ENCODE results near the gene USP1.

The USP1 gene

DNA sequence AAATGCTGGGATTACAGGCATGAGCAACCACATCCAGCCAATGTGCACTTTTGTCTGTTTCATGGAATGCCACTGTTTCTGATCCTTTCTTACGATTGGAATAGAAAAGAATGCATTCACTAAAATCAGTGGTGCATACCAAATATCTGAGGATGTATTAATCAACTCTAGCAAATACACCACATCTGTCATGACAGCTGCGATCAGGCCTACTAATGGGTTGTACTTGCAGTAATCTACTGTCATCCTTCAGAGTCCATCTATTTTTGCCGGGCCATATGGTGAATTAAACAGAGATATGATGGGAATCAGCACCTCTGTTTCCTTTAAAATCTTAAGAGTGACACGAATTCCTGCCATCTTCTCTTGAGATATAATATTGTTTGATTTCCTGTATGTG is 8.5 kb upstream of the USP1 start:
- DNase-seq: no peak

DNA sequence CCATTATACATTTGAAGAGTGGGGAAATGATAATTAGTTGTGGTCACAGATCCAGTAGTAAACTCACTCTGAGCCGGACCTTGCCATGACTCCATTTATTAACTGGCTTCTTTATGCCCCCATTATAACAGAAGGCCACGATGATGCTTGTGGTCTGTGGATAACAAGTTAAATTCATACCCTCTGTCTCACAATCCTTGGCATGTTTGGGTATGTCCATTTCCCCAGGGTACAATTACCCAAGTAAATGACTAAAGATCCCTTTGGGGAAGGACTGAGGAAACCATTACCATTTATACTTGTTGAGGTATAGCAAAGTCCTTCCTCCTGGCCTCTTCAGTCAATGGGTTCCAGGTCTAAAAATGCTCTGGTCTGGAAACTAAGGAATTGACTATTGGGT is 7.3 kb upstream of the USP1 start:
- no peak for DNase-seq

DNA sequence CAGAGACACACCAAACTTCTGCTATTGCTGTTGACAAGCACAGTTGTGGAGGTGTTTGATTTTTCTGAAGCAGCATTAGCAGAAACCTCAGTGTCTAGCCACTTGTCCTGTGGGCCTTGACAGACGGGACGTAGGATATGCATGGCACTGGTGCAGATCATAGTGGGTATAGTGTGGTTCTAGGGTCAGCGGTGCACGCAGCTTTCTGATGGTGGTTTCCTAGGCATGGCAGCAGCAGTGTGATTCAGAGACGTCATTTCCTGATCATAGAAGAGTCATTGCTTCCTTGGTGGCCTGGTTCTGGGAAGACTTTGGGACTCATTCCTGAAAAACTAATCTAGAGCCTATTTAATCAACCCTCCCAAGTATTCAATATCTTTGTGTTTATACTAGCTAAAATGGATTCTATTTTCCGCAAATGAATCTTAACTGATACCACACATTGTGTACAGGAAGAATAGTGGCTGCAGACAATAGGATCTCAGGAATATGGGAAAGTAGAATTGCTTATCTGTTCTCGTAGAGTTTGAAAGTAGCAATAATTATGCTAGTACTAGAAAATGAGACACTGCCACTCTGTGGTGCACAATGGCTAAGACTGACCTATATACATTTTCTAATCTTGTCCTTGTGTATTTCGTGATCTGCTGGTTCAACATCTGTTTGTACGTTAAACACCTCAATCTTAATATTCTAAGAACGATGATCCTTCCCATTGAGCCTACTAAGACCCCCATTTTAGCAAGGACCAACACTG is 2.8 kb upstream of the USP1 start:
- DNase-seq: no peak

DNA sequence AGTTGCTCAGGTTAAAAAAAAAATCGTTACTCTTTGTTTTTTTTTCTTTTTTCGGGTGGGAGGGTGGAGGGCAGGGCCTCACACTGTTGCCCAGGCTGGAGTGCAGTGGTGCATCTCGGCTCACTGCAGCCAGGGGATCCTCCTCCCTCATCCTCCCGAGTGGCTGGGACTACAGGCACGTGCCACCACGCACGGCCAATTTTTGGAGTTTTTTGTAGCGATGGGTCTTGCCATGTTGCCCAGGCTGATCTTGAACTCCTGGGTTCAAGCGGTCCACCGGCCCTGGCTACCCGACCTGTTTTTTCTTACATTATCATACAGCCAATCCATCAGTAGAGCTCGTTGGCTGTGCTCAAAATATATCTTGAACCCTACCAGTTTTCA is 2.2 kb upstream of the USP1 start:
- DNase-seq: no peak

DNA sequence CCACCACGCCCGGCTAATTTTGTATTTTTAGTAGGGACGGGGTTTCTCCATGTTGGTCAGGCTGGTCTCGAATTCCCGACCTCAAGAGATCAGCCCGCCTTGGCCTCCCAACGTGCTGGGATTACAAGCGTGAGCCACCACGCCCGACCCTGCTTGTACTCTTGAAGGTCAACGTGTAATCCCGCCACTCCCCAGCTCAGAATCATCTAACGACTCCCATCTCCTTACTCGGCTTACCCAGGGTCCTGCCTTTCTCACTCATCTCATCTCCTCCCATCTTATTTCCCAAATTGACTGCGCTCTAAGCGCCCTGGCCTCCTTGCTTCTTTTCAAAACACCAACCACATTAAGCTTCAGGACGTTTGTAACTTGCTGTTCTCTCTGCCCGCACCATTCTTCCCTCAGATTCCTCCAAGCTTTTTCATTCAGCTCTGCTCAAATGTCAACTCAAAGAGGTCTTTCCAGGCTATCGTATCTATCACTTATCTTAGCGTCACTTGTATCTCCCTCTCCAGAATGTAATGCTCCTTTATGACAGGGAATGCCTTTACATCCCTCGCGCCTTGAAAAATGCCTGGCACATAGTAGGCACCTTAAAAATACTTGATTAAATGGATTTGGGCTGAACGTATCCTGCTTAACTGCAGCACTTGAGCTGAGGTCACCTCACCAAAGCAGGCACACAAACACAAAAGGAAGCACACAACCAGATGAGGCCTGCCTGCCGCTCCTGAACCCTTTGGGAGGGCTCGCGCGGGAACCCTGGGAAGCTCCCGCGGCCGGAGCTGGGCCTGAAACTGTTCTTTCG is 1.4 kb upstream of the USP1 start:
- no peak for DNase-seq

DNA sequence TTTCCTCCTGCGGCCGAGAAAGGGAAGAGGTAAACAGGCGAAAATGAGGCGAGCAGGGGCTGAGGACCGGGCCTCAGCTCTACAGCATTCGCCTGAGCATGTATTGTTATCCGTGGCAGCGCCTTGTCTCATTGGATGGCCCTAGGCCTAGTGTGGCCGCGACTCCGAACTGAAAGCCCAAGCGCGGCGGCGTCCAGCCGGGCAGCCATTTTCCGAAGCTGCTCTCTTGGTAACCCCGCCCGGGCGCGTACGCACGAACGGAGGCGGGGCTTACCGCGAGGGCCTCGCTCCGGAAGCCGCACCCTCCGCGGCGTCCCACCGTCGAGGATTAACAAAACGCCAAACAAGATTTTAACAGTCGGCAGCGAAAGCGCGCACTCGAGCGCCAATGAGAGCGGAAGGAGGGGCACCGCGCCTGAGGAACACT is 797 bp upstream of the USP1 start:
- DNase-seq: no peak

DNA sequence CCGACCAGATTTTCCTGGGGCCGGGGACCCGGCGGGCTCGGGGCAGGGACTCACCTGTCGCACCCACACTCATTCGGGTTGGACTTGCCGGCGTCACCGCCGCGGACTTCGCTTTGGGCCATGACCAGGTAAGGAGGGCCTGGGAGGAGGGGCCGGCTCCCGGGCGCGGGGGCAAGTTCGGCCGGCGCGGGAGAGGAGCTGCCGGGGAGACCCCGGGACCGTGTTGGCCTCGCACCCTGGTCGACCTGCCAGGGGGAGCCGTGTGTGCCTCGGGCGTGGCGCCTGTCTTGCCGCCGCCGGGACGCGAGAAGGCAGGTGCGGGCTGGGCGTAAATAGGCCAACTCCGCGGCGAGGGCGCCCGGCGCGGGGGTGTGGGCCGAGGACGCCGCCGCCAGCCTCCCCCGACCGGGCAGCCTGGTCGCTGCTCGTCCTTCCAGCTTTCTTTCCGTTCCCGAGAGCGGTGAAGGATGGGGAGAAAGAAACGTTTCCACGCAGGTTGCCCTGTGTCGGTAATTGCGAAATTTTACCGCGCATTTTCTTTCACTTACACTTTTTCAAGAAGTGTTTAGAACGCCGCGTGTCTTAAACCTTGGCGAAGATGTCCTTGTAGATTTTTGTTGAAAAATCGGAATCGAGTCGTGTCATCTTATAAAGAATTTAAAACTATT is 558 bp downstream of the USP1 start:
- DNase-seq: peak; percentile 16

DNA sequence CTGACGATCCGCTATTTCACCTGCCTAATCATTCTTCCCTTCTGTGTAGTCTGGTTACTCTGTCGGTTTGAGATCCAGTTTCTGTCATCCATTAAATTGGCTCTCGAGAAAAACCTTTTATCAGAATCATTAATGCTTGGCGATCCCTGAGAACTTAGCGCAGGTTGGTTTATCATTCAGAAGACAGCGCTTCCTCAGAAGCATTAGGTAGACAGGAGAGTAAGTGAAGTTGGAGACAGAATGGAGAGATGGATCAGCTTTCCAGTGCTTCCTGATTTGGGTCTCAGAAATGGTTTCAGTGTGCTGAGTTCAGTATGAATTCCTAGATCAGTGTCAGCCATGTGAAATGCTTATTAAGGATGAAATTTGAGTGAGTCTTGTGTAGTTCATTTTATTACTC is 1.3 kb downstream of the USP1 start:
- DNase-seq: peak; percentile 10

DNA sequence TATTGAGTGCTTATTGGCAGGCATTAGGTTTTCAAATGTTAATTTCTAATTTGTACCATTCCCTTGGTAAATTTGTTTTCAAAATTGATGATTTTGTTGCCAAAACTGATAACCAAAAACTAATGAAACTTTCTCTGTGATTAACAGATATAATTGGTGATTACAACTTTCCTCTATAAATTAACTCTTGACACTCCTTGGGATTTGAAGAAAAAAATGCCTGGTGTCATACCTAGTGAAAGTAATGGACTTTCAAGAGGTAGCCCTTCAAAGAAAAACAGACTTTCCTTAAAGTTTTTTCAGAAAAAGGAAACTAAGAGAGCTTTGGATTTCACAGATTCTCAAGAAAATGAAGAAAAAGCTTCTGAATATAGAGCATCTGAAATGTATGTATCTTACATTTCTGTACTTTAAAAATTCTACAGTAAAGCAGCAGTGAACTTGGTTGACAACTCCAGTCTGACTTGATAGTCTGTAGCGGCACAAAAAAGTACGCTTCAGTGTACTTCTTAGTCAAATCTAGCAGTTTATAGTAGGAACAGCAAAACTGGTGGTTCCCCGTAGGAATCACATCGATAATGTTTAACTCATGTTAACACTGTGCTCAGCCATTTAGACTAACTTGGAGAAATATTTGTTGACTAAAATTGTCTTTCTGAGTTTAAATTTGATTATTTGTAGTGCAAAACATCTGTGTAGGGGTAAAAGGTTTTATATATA is 3.0 kb downstream of the USP1 start:
- no peak for DNase-seq

DNA sequence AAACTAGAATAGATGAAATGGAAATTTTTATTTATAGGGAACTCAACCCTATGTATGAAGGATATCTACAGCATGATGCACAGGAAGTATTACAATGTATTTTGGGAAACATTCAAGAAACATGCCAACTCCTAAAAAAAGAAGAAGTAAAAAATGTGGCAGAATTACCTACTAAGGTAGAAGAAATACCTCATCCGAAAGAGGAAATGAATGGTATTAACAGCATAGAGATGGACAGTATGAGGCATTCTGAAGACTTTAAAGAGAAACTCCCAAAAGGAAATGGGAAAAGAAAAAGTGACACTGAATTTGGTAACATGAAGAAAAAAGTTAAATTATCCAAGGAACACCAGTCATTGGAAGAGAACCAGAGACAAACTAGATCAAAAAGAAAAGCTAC is 7.9 kb downstream of the USP1 start:
- no peak for DNase-seq

DNA sequence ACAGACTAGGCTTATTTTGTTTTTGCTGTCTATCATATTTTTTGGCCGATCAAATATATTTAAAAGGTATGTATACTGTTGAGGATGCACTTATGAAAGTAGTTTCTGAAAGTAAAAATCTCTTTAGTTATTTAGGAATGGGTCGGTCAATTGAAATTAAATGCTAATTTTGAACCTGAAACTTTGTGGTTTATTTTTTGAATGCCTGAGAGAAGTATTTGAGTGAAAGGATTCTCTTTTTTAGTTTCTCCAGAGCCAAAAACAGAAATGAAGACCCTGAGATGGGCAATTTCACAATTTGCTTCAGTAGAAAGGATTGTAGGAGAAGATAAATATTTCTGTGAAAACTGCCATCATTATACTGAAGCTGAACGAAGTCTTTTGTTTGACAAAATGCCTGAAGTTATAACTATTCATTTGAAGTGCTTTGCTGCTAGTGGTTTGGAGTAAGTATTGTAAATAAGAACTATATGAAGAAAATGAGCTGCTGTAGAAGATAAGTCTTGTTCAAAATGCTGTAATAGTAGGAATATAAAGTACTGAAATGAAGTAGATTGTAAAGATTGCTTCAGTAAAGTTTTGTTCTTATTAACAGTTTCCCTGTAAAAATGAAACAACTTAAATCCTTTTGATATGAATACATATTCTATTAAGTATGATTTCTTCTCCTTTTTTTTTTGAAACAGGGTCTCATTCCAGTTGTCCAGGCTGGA is 11.5 kb downstream of the USP1 start:
- no peak for DNase-seq

DNA sequence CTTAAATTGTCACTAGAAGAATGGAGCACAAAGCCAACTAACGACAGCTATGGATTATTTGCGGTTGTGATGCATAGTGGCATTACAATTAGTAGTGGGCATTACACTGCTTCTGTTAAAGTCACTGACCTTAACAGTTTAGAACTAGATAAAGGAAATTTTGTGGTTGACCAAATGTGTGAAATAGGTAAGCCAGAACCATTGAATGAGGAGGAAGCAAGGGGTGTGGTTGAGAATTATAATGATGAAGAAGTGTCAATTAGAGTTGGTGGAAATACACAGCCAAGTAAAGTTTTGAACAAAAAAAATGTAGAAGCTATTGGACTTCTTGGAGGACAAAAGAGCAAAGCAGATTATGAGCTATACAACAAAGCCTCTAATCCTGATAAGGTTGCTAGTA is 13.5 kb downstream of the USP1 start:
- no peak for DNase-seq

DNA sequence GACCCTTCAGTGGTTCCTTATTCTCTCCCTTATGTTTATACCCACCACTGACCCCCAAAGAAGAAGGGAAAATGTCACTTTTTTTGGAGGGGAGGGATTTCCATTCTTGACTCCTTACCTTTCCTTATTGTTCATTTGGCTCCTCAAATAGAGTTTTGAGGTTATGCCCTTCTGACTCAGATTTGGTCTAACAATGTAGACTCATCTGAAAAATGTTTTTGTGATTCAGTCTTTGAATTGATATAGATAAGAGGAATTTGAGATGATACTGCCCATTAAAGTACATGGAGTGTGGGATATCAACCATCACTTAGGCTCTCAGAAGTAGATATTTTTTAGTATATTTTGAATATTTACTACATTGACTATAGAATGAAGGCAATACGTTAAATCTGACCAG is 16.1 kb downstream of the USP1 start:
- DNase-seq: no peak

DNA sequence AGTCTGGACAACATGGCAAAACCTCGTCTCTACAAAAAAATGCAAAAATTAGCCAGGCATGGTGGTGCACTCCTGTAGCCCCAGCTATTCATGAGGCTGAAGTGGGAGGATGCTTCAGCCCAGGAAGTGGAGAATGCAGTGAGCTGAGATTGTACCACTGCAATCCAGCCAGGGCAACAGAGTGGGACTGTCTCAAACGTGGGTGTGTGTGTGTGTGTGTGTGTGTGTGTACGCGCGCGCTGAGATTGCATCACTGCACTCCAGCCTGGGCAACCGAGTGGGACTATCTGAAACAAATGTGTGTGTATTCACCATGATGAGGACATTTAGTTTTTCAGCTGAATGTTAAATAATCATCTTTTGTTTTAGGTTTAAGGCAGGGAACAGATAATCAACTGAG is 21.1 kb downstream of the USP1 start:
- DNase-seq: no peak

DNA sequence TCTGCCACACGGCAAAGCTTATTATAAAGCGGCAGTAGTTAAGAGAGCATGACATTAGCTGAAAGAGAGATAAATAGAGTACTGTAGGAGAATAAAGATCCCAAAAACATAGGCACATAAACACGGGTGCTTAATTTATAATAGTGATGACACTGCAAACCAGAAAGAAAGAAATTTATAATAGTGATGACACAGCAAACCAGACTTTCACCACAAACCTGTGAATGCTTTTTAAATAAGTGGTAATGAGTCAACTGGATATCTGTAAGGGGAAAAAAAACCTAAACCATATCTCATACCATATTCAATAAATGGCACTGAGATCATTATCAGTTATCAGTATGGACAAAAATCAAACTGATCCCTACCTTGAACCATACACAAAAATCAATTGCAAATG is 25.5 kb downstream of the USP1 start:
- DNase-seq: no peak

DNA sequence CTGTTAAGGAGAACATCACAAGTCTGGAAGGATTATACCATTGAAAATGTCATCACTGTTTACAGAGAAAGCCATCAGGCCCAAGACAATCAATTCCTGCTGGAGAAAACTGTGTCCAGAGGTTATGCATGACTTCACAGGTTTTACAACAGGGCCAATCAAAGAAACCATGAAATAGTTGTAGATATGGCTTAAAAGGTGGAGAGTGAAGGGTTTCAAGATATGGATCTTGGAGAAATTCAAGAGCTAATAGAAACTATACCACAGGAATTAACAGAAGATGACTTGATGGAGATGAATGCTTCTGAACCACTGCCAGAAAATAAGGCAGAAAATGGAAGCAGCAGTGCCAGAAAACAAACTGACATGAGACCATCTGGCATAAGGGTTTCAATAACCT is 30.2 kb downstream of the USP1 start:
- DNase-seq: no peak

DNA sequence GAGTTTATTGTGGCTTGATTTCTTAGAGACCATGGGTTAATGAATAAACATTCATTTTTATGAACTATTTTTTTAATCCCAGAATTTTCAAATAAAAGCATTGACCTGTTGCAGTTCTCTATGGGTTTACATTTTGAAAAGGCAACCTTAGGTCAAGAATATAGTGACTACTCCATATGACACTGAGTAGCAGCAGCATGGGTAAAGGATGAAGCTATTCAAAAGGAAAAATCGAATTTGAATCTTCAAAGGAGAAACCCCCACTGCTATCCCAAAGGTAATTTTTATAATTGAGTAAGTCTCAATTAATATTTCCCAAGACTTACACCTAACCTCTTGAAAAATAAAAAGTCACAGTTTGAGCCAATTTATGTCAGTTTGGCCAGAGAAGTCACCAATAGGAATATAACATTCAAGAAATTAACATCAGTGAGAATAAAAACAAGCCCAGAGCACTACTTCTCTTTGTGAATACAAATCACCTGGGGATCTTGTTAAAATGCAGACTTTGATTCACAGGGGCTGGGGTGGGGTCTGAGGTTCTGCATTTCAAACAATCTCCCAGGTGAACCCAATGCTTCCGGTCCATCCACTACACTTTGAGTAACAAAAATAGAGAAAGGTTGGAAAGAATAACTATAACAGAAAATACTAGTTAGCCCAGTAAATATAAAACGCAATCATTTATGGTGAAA is 39.8 kb downstream of the USP1 start:
- no peak for DNase-seq

DNA sequence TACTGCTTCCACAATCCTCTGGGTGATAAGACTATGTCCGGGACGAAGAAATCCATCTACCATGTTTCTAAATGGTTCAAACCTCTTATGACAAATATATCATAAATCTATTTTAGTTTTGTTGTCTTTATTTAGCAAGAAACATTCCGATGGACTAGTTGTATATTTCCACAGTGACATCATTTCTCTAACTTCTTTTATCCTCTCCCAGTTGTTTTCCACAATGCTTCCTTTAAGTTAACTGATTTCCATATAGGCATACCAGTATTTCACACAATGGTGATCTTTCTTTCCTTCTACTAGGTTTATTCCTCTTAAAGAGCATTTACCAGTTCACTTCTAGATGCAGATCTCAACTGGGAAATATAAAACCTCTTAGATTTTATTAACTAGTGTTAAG is 44.8 kb downstream of the USP1 start:
- no peak for DNase-seq

DNA sequence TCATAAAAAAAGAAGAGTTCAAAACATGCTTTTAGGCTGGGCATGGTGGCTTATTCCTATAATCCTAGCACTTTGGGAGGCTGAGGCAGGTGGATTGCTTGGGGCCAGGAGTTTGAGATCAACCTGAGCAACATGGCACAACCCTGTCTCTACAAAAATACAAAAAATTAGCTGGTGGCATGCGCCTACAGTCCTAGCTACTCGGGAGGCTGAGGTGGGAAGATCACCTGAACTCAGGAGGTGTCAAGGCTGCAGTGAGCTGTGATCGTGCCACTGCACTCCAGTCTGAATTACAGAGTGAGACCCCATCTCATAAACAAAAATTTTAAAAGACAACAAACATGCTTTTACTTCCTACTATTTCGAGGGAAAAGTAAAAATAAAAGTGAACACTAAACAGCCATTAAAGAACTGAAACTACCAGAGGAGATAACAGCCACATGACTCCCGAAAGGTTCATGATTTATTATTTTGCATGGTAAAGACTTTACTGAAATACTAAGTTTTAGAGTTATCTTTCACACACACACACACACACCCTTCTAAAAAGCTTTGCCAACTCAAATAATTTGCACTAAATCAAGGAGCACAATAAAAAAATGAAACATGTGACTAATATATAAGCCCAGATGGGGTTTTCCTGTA is 48.1 kb downstream of the USP1 start:
- DNase-seq: no peak

DNA sequence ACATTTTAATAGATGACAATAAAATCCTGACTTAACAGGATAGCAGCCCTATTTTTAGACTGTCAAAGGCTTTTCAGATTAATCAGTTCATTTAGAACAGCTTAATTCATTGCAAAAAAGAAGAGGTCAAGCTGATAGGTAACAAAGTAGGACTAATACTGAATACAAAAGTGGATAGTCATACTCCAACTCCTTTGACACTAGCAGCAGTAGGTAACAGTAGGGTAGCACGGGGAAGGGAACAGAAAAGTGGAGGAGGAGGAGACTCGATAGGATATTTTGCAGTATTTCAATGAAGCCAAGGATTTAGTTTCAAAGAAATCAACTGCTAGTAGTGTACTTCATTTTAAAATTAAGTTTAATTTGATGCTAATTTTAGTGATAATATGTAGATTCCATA is 51.1 kb downstream of the USP1 start:
- no peak for DNase-seq

DNA sequence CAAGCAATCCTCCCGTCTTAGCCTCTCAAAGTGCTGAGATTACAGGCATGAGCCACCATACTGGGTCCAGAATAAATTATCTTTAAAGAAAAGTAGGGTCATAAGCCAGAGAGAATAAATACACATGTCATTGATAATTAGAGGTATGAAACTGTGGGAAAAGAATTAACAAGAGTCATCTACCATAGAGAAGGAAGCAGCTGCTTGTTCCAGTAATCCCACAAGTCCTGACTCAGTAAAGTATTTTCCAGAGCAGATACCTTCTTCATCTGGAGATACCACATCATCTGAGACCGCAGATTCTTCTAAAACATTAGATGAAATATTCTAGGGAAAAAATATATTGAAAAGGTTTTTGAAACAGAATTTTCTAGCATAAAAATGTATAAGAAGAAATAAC is 55.7 kb downstream of the USP1 start:
- no peak for DNase-seq

DNA sequence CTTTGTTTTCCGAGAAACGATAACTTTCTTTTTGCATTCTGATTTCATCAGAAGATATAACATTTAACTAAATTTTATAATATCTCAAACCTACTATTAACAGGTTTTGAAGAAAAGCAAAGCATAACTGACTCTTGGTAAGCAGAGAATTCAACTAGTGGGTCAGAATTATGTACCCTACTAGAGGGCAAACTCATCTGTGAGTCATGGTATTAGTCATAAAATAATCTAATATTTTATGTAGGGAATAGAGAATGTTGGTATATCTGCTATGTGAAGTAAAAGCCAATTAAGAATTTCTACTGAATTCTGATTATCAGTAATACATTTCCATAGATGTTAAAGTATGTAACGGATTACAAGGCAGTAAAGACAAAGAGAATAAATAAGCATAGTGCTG is 56.8 kb downstream of the USP1 start:
- no peak for DNase-seq

Data from NCI-H1105 (cell line).